ENCODE data around the gene FBL.

GRCh38 chr19:39807846-39808364, 38.3 kb downstream of the FBL start:
- TF ChIP-seq CTCF (IDR thresholded peaks at IDR 0.05; ENCODE audit: low read length) (no peak), EZH2 (optimal IDR thresholded peaks at IDR 0.05; ENCODE audit: low read depth, low read length) (no peak), EZH2phosphoT487 (IDR thresholded peaks at IDR 0.05; ENCODE audit: low read length) (no peak)

Measured in MM.1S (cell line).